SU-DHL-6 (cell line): ENCODE results near the gene RNF223.

Experiments
- H2AFZ ChIP-seq: fragments of 200-600 bp; sonication (generic); 2 replicates; pipeline ENCODE4 v1.6.1; 2014; ENCODE audit warnings: low read depth, mild to moderate bottlenecking, moderate library complexity, mixed read lengths, antibody characterized with exemption, low read length; ENCODE audit not compliant: severe bottlenecking
- H3F3A ChIP-seq: fragments of 200-600 bp; shearing (Covaris generic); 2 replicates; pipeline ENCODE4 v1.6.0; 2016; ENCODE audit warnings: antibody characterized with exemption, mild to moderate bottlenecking; ENCODE audit not compliant: insufficient read depth
- H3K27ac ChIP-seq: fragments of 200-600 bp; sonication (generic); 2 replicates; pipeline ENCODE4 v1.5.1; 2016; ENCODE audit warnings: low read depth, mild to moderate bottlenecking, low read length, moderate library complexity, mixed read lengths
- H3K27me3 ChIP-seq: fragments of 200-600 bp; sonication (generic), shearing (Covaris generic); 2 replicates; pipeline ENCODE4 v1.6.0; 2014; ENCODE audit warnings: mild to moderate bottlenecking, low read length
- H3K36me3 ChIP-seq: fragments of 200-600 bp; sonication (generic); 2 replicates; pipeline ENCODE4 v1.6.1; 2014; ENCODE audit warnings: mild to moderate bottlenecking, low read length, mixed read lengths
- H3K4me2 ChIP-seq: fragments of 300-600, 200-600 bp; shearing (Covaris generic), sonication (generic); 2 replicates; pipeline ENCODE4 v1.6.0; 2014; ENCODE audit warnings: low read length, low read depth, mild to moderate bottlenecking; ENCODE audit not compliant: poor library complexity, severe bottlenecking
- H3K4me3 ChIP-seq: fragments of 200-600 bp; sonication (generic); 2 replicates; pipeline ENCODE4 v1.5.1; 2014; ENCODE audit warnings: antibody characterized with exemption, low read length, mild to moderate bottlenecking, mixed read lengths; ENCODE audit not compliant: insufficient read depth, poor library complexity, severe bottlenecking
- H3K79me2 ChIP-seq: fragments of 200-600 bp; sonication (generic); 2 replicates; pipeline ENCODE4 v1.6.1; 2014; ENCODE audit warnings: mild to moderate bottlenecking, low read length, moderate library complexity; ENCODE audit not compliant: insufficient read depth
- H3K9ac ChIP-seq: fragments of 200-600 bp; sonication (generic); 2 replicates; pipeline ENCODE4 v1.7.0; 2014; ENCODE audit warnings: mild to moderate bottlenecking, low read length
- H3K9me2 ChIP-seq: fragments of 200-600 bp; sonication (generic); replicated peaks from 2 replicates; pipeline ENCODE4 v1.6.1; 2014; ENCODE audit warnings: low read length; ENCODE audit not compliant: insufficient read depth
- H3K9me3 ChIP-seq: fragments of 200-600 bp; sonication (generic); 2 replicates; pipeline ENCODE4 v1.6.1; 2014; ENCODE audit warnings: low read length, mixed read lengths; ENCODE audit not compliant: insufficient read depth
- H4K20me1 ChIP-seq: fragments of 200-600 bp; sonication (generic); 2 replicates; pipeline ENCODE4 v1.6.1; 2014; ENCODE audit warnings: low read depth, mild to moderate bottlenecking, antibody characterized with exemption, low read length, moderate library complexity, mixed read lengths
- CTCF ChIP-seq: fragments of 200-600 bp; sonication (generic); IDR thresholded peaks from one replicate; pipeline ENCODE4 v1.5.1; 2017; ENCODE audit warnings: antibody characterized with exemption, mild to moderate bottlenecking, low read length, moderate library complexity; ENCODE audit not compliant: insufficient read depth, poor library complexity, severe bottlenecking
- EZH2phosphoT487 ChIP-seq: fragments of 200-600 bp; sonication (generic), shearing (Covaris generic); conservative IDR thresholded peaks from 2 replicates; pipeline ENCODE4 v1.6.1; 2018; ENCODE audit warnings: mild to moderate bottlenecking, antibody characterized with exemption, low read length, moderate library complexity, mixed read lengths

RNF223 gene

GRCh38 chr1:1026599-1027413 lies 47.3 kb downstream of the RNF223 start:
- H3K9ac ChIP-seq, result no peak overlapping the region
- no peak overlapping the region for H3K4me2 ChIP-seq
- H3K9me2 ChIP-seq, result no peaks in the 10 kb centered on the region
- H3K27ac ChIP-seq, result no peak overlapping the region
- H2AFZ ChIP-seq, result no peak overlapping the region
- H3K4me3 ChIP-seq, result no peak overlapping the region
- no peak for TF ChIP-seq CTCF
- TF ChIP-seq EZH2phosphoT487, result no peak
- H3K36me3 ChIP-seq, result no peaks in the 10 kb centered on the region
- H3K9me3 ChIP-seq, result no peaks in the 10 kb centered on the region
- no peaks in the 10 kb centered on the region for H3K79me2 ChIP-seq
- no peaks in the 10 kb centered on the region for H3K27me3 ChIP-seq
- no peaks in the 10 kb centered on the region for H4K20me1 ChIP-seq
- no peaks in the 10 kb centered on the region for H3F3A ChIP-seq

- Histone ChIP-seq H3K79me2 (no peaks in the 10 kb centered on the region), H3K27me3 (no peaks in the 10 kb centered on the region), H4K20me1 (no peaks in the 10 kb centered on the region), H3K9ac (no peak overlapping the region), H3F3A (no peaks in the 10 kb centered on the region), H3K4me2 (no peak overlapping the region), H3K9me3 (no peaks in the 10 kb centered on the region), H3K4me3 (no peak overlapping the region), H3K9me2 (no peaks in the 10 kb centered on the region), H3K27ac (no peak overlapping the region), H2AFZ (no peak overlapping the region), H3K36me3 (no peaks in the 10 kb centered on the region)
- TF ChIP-seq EZH2phosphoT487 (no peak), CTCF (no peak)
Observed at GRCh38 chr1:1025730-1026129, 48.4 kb downstream of the RNF223 start.

GRCh38 chr1:1024771-1025699 lies 49.1 kb downstream of the RNF223 start:
- Histone ChIP-seq H3K4me3 (no peak overlapping the region), H3K9ac (no peak overlapping the region), H3K9me2 (no peaks in the 10 kb centered on the region), H3K27me3 (no peaks in the 10 kb centered on the region), H3K4me2 (no peak overlapping the region), H4K20me1 (no peaks in the 10 kb centered on the region), H2AFZ (no peak overlapping the region), H3K79me2 (no peaks in the 10 kb centered on the region), H3K27ac (no peak overlapping the region), H3K36me3 (no peaks in the 10 kb centered on the region), H3F3A (no peaks in the 10 kb centered on the region), H3K9me3 (no peaks in the 10 kb centered on the region)
- TF ChIP-seq EZH2phosphoT487 (no peak), CTCF (no peak)
